IPS DF 6.9 (cell line): Measurements from ENCODE around the gene BEND4.

Source experiments
- DNase-seq: peaks from one replicate; pipeline ENCODE4 v3.0.0-alpha.2; 2013; ENCODE audit warnings: low read depth, low spot score
- H3K27ac ChIP-seq: one replicate; pipeline ENCODE4 v1.5.1; 2013; ENCODE audit warnings: low read length, control low read depth
- H3K27me3 ChIP-seq: 2 replicates; pipeline ENCODE4 v1.6.1; 2013; ENCODE audit warnings: mild to moderate bottlenecking, low read length; ENCODE audit not compliant: control insufficient read depth, insufficient read depth
- H3K36me3 ChIP-seq: 2 replicates; pipeline ENCODE4 v1.6.1; 2013; ENCODE audit warnings: low read length; ENCODE audit not compliant: control insufficient read depth, insufficient read depth
- H3K4me1 ChIP-seq: 2 replicates; pipeline ENCODE4 v1.6.1; 2013; ENCODE audit warnings: low read length; ENCODE audit not compliant: control insufficient read depth, insufficient read depth
- H3K4me3 ChIP-seq: 2 replicates; pipeline ENCODE4 v1.5.1; 2013; ENCODE audit warnings: mild to moderate bottlenecking, low read length
- H3K9me3 ChIP-seq: 2 replicates; pipeline ENCODE4 v1.6.1; 2013; ENCODE audit warnings: low read length, inconsistent platforms; ENCODE audit not compliant: control insufficient read depth, insufficient read depth
- WGBS: extraction: QIAGEN DNeasy Blood & Tissue Kit; methylation state at CpG from one replicate; pipeline ENCODE4 v1.1.7; 2013; ENCODE audit warnings: mixed read lengths, missing lambda C conversion rate; ENCODE audit not compliant: insufficient read length, insufficient coverage; 5-methylcytosine and 5-hydroxymethylcytosine counted together

The BEND4 gene

DNA sequence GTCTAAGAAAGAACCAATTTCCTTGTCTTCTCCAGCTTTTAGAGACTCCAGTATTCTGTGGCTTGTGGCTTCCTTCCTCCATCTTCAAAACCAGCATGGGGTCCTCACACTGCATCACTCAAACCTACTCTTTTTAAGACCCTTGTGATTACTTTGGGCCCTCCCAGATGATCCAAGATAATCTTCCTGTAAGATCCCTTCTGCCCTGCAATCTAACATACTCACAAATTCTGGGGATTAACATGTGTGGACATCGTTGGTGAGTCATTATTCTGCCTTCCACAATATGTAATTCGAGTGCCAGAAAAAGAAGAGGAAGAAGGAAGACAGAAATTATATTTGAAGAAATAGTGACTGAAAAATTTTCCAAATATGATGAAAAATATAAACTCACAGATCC is 47.9 kb downstream of the BEND4 start:
- Histone ChIP-seq H3K4me1 (no peaks in the 10 kb centered on the region), H3K27me3 (no peaks in the 10 kb centered on the region), H3K36me3 (no peaks in the 10 kb centered on the region), H3K4me3 (no peak overlapping the region), H3K27ac (no peak overlapping the region), H3K9me3 (no peaks in the 10 kb centered on the region)
- DNase-seq, result no peak
- WGBS, result no CpG with 5 or more reads among the region's 2 CpGs

DNA sequence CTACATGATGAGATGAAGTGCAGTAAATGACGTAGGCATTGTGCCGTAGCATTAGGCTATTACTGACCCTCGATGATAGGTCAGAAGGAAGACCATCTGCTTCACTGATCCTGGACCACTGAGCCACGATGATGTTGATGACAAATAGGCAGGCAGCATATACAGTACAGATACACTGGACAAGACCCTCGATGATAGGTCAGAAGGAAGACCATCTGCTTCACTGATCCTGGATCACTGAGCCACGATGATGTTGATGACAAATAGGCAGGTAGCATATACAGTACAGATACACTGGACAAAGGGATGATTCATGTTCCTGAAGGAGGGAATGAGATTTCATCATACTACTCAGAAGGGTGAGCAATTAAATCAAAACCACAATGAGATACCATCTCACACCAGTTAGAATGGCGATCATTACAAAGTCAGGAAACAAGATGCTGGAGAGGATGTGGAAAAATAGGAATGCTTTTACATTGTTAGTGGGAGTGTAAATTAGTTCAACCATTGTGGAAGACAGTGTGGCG is 50.9 kb downstream of the BEND4 start:
- Histone ChIP-seq H3K4me3 (no peak overlapping the region), H3K36me3 (no peaks in the 10 kb centered on the region), H3K27ac (no peak overlapping the region), H3K4me1 (no peaks in the 10 kb centered on the region), H3K27me3 (no peaks in the 10 kb centered on the region), H3K9me3 (no peaks in the 10 kb centered on the region)
- no CpG with 5 or more reads among the region's 8 CpGs for WGBS
- no peak for DNase-seq

DNA sequence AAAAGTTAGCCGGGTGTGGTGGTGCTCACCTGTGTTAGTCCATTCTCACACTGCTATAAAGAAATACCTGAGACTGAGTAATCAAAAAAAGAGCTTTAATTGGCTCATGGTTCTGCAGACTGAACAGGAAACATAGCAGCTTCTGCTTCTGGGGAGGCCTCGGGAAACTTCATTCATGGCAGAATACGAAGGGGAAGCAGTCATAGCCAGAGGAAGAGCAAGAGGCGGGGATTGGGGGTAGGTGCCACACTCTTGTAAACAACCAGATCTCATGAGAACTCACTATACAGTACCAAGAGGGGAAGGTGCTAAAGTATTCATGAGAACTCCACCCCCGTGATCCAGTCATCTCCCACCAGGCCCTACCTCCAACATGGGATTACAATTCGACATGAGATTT is 64.1 kb downstream of the BEND4 start:
- Histone ChIP-seq H3K4me1 (no peaks in the 10 kb centered on the region), H3K36me3 (no peaks in the 10 kb centered on the region), H3K4me3 (no peak overlapping the region), H3K9me3 (no peaks in the 10 kb centered on the region), H3K27me3 (no peaks in the 10 kb centered on the region), H3K27ac (no peak overlapping the region)
- DNase-seq, result no peak
- WGBS, result no CpG with 5 or more reads among the region's 6 CpGs

DNA sequence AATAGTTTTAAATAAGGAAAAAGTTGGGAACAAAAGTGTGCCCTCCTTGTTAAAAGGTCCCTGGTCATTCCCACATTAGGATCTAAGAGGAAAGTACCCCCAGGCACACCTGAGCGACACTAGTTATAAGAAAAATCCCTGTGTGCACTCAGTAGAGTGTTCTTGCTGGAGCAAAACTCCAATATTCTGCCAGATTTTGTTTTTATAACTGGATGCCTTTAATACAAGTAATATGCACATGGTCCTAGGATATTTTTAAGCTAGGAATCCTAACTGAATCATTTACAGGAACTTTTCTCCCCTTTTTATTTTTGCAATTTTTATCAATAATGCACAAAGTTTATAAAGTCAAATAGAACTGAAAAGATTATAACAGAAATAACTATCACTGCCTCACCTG is 68.6 kb downstream of the BEND4 start:
- H3K4me3 ChIP-seq, result no peak overlapping the region
- no peaks in the 10 kb centered on the region for H3K36me3 ChIP-seq
- H3K4me1 ChIP-seq, result no peaks in the 10 kb centered on the region
- WGBS, result no CpG with 5 or more reads among the region's 1 CpG
- H3K27ac ChIP-seq, result no peak overlapping the region
- H3K27me3 ChIP-seq, result no peaks in the 10 kb centered on the region
- no peaks in the 10 kb centered on the region for H3K9me3 ChIP-seq
- no peak for DNase-seq

DNA sequence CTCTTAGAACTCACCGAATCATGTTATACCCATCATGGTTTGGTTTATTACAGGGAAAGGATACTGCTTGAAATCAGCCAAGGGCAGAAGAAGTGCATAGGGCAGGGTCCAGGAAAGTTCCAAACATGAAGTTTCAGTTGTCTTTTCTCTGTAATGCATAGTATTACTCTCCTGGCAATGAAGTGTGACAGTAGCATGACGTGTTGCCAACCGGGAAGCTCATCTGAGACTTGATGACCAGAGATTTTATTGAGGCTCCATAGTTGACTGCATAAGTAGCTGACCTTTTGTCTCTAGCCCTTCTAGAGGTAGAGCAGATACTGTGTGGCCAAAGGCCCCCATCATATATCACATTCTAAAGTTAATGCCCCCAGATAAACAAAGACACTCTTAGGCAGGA is 72.1 kb downstream of the BEND4 start:
- Histone ChIP-seq H3K4me1 (no peaks in the 10 kb centered on the region), H3K27me3 (no peaks in the 10 kb centered on the region), H3K9me3 (no peaks in the 10 kb centered on the region), H3K27ac (no peak overlapping the region), H3K4me3 (no peak overlapping the region), H3K36me3 (no peaks in the 10 kb centered on the region)
- WGBS, result no CpG with 5 or more reads among the region's 3 CpGs
- DNase-seq, result no peak

DNA sequence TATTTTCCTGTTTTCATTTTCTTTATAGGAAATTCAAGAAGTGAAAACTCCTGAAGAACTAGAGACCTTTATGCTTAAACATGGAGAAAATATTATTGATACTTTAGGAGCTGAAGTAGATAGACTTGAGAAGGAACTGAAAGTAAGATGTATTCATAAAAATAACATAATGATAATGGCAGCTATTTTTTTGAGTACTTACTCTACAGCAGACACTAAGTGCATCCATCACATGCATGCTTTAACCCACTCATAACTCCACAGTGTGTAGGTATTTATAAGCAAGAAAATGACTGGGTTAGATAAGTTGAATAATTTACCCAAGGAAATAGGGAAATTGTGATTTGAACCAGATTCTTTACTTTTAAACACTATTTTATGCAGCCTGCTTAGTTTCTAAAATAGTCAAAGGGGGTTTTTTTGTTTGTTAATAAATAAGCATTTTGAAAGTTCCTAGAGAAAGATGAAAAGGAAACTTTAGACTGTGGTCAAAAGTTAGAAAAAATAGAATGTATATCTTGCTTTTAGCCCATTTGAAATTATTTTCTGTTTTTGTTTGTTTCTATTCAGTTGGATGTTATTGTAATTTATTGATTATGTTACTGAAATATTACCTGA is 74.2 kb downstream of the BEND4 start:
- Histone ChIP-seq H3K4me1 (no peaks in the 10 kb centered on the region), H3K36me3 (no peaks in the 10 kb centered on the region), H3K27me3 (no peaks in the 10 kb centered on the region), H3K4me3 (no peak overlapping the region), H3K9me3 (no peaks in the 10 kb centered on the region), H3K27ac (no peak overlapping the region)
- no peak for DNase-seq

DNA sequence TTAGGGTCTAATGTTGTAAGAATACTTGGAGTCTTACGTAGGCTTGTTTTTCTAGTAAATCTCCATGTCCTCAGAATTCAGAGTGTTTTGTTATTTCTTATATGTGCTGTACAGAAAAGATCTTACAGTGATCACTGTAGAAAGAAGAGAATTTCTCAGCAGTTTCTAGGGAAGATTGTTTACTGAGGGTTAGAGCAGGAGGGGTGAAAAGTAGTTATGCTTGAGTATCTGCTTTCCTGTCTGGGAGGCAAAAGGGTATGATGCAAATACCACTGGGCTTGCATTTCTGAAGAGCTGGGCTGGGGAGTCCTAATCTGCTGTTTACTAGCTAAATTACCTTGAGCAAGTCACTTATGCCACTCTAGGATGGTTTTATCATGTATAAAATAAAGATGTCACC is 78.2 kb downstream of the BEND4 start:
- no CpG with 5 or more reads among the region's 1 CpG for WGBS
- DNase-seq, result no peak
- H3K4me1 ChIP-seq, result no peaks in the 10 kb centered on the region
- H3K27me3 ChIP-seq, result no peaks in the 10 kb centered on the region
- H3K27ac ChIP-seq, result no peak overlapping the region
- no peak overlapping the region for H3K4me3 ChIP-seq
- H3K36me3 ChIP-seq, result no peaks in the 10 kb centered on the region
- H3K9me3 ChIP-seq, result no peaks in the 10 kb centered on the region

DNA sequence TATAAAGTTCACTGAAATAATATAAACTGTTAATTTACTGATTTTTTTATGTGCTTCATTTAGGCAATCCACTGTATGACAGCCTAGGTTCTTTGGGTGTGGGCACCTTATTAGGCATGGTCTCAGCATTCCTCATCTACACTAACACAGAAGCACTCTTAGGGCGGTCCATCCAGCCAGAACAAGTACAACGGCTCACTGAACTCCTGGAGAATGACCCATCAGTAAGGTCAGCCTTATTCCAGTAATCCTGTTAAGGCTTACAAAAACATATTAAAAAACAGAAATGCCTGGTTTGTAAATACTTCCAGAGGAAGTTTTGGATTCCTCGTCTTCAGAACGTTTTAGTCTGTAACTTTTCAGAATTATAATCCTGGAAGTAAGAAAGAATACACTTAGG is 82.0 kb downstream of the BEND4 start:
- Histone ChIP-seq H3K27ac (no peak overlapping the region), H3K9me3 (no peaks in the 10 kb centered on the region), H3K27me3 (no peaks in the 10 kb centered on the region), H3K4me1 (no peaks in the 10 kb centered on the region), H3K4me3 (no peak overlapping the region), H3K36me3 (no peaks in the 10 kb centered on the region; the same call in 1 of the 2 replicates)
- WGBS, result no CpG with 5 or more reads among the region's 4 CpGs
- DNase-seq, result no peak

DNA sequence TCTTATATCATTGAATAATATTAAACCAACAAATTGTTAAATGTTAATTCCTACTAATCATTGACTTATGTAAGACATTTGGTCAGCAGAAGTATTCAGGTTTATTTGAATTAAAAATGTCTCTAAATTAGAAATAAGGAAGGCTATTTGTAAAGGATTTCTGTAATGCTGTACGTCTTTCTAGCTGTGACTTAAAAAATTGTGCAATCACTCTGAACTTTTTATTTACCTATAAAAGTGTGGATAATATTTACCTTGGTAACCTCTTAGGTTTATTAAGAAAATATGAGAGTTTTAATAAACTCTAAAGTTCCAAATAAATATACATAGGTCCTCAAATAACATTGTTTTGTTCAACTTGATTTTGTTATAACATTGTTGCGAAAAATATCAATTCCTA is 85.2 kb downstream of the BEND4 start:
- WGBS, result no CpG with 5 or more reads among the region's 2 CpGs
- no peak overlapping the region for H3K27ac ChIP-seq
- no peaks in the 10 kb centered on the region; the same call in 1 of the 2 replicates for H3K36me3 ChIP-seq

DNA sequence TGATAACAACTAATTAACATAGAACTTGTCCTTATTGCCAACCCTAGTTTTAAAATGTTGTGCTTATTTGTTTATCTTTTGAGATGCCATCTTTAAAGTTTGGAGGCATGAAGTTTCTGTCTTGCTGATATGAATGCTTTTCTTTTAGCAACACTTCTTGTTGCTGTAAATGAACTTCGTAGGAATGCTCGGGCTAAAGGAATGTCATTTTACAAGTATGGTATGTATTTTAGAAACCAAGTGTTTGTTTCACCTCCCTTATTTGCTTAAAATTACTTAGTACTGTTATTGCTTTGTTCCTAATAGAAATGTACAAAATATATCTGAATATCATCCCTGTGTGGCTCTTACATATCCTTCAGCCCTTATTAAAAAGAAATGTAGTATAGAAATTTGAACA is 86.1 kb downstream of the BEND4 start:
- H3K36me3 ChIP-seq, result no peaks in the 10 kb centered on the region; the same call in 1 of the 2 replicates
- no peak overlapping the region for H3K4me3 ChIP-seq
- no peak overlapping the region for H3K27ac ChIP-seq
- H3K27me3 ChIP-seq, result no peaks in the 10 kb centered on the region
- WGBS, result no CpG with 5 or more reads among the region's 2 CpGs
- H3K4me1 ChIP-seq, result no peaks in the 10 kb centered on the region
- no peaks in the 10 kb centered on the region for H3K9me3 ChIP-seq
- DNase-seq, result no peak

More for the DNA sequence above, 85.2 kb downstream of the BEND4 start:
- Histone ChIP-seq H3K27me3 (no peaks in the 10 kb centered on the region), H3K4me1 (no peaks in the 10 kb centered on the region), H3K9me3 (no peaks in the 10 kb centered on the region), H3K4me3 (no peak overlapping the region)
- no peak for DNase-seq
